NCI-H748 (cell line): ENCODE data around the gene CAMLG.

ENCODE experiments used
- DNase-seq: peaks from one replicate; lab custom pipeline; 2025; ENCODE audit not compliant: unreplicated experiment; lab: John Stamatoyannopoulos, UW

Gene CAMLG

DNA sequence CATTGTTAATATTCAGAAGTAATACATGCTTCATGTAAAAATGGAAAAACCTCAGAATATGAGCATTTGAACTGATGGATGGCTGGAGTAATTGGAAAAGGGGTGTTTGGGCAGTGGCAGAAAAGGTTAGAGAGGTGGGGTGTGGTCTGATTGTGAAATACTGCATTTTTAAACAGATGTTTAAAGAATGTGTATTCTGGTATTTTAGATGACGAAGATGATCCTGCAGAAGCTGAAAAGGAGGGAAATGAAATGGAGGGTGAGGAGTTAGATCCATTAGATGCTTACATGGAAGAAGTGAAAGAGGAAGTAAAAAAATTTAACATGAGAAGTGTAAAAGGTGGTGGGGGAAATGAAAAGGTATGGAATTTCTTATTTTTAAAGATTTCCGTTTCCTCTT is 39.0 kb downstream of the CAMLG start:
- no peak for DNase-seq

DNA sequence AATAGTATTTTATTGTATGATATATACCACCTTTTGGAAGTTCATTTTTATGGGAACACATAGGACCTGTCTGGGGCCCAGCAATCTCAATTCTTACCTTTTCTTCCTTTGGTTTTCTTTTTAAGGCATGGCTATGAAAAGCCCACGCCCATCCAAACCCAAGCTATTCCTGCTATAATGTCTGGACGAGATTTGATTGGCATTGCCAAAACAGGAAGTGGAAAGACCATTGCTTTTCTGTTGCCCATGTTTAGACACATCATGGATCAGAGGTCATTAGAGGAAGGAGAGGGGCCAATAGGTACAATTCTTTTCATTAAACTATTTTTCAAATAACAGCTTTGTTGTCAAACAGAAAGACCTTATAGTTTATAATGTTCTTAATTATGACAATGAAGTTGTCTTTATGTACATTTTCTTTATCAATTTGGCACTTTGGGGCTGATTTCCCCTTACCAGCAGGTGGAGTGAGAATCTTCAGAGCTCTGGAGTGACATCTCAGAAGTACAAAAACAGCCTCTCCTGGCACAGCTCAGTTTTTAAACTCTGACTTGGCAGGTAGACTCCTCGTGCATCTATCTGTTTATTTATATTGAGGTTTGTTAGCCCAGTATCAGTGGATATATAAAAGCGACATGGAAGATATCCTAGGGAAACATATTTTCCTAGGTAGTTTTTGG is 46.0 kb downstream of the CAMLG start:
- no peak for DNase-seq

DNA sequence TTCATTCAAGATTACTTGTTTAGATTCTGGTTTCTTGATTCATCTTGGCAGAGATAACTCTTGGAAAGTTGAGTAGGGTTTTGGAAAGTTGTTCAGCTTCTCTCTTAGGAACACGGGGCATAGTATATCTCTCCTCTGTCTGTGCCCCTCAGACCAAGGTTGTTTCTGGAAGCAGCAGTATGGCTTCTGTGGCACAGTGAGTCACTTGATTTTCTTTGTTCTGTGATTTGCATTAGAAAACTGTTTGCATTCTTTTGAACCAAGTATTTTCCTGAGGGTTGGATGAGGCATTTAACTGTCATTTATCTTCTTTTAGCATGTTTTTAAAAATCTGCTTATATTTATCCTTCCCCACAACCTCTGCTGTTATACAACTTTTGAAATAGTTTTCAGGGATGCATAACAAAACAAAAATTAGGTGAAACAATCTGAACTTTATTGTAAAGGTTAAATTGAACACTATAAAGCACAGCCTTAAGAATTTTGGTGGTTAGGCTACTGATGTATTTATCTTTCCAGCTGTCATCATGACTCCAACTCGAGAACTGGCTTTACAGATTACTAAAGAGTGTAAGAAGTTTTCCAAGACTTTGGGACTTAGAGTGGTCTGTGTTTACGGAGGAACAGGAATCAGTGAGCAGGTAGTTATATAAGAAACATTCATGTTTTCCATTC is 46.7 kb downstream of the CAMLG start:
- DNase-seq: no peak

DNA sequence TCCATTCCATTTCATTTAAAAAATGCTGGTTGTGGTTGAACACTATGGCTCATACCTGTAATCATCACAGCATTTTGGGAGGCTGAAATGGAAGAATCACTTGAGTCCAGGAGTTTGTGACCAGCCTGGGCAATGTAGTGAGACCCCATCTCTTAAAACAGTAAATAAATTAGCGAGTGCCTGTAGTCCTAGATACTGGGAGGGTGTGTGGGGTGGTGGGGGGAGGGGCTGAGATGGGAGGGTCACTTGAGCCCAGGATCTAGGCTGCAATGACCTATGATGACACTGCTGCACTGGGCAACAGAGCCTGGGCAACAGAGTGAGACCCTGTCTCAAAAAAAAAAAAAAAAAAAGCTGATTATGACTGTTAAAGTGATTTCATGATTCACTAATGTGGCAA is 49.3 kb downstream of the CAMLG start:
- DNase-seq: no peak

DNA sequence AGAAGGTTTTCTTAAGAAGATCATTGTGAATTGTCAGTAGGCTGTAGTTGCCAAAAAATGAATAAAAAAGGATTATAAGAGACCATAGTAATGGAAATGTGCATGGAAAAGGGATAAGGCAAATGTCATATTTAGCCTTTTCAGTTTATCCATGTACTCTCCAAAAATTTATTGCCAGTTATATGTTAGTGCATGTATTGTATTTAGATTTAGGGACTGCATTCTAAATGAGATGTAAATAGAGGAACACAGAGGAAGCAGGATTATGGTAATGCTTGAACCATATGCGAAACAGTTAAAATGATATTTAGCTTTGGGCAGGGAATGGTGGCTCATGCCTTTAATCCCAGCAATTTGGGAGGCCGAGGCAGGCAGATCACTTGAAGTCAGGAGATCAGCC is 53.2 kb downstream of the CAMLG start:
- DNase-seq: no peak

DNA sequence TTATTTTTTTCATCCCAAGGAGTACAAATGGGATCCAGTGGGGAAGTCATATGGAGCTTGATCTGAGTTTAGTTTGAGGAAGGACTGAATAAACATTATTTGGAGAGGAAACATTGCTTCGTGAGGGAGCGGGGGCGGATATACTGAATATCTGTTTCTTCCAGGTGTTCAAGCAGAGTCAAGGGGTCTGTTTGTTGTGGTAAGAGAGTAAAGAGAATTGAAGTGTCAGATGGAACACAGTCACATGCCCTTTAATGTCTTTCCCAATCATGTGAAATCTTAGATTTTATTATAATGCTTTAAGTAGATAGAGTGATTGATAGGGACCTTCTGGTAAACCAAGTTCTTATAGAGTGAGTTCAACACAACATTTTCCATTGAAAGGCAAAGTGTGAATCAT is 53.9 kb downstream of the CAMLG start:
- no peak for DNase-seq

DNA sequence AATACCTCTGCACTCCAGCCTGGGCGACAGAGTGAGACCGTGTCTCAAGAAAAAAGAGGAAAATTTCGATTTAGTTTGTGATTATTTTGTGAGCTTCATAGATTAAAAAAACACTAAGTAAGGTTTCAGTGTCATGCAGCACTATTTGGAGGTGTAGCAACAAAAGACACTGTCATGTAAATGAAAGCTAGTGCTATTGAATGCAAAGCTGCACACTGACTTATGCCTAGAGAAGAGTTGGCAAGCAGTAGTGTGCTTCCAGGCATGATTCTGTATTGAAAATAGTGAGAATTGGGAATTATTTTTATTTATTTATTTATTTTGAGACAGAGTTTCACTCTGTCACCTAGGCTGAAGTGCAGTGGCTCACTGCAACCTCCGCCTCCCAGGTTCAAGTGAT is 54.8 kb downstream of the CAMLG start:
- no peak for DNase-seq

DNA sequence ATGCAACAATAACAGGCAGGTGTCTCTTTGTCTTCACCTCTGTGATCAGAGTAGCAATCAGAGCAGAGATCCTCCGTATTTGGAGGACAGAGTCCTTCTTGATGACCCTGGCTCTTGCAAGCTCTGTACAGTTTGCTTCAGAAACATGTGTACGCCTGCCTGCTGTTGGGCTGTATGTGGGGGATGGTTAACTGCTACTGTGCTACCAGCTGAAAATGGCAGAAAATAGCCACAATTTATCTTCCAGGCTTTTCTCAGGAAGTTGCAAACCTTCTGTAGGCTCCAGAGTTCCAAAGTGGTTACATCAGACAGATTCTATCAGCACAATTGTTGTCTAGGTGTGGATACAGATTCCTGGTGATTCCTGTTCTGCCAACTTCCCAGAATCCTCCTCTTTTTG is 55.7 kb downstream of the CAMLG start:
- peak; percentile 46 for DNase-seq

DNA sequence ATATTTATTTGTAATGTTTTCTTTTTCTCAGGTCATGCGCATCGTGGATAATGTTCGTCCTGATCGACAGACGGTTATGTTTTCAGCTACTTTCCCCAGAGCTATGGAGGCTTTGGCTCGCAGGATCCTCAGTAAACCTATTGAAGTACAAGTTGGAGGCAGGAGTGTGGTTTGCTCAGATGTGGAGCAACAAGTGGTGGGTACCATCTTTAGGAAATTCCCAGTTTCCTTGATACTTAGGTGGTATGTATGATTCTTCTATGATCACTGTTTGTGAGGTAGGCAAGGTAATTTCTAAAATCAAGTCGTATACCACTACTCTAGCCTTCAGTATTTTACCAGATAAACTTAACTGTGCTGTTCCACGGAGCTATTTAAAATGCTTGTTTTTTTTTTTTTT is 56.5 kb downstream of the CAMLG start:
- no peak for DNase-seq

DNA sequence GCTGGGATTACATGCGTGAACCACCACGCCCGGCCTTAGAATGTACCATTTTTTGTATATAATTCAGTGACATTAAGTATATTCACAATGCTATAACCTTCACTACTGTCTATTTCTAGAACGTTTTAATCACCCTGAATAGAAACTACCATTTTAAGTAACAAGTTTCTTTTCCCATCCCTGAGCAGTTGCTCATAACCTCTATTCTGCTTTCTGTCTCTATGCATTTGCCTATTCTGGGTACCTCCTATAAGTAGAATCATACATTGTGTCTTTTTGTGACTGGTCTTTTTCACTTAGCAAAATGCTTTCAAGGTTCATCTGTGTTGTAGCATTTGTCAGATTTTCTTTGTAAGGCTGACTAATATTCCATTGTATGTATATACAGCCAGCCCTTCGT is 60.1 kb downstream of the CAMLG start:
- DNase-seq: no peak
